K562 (cell line): ENCODE data around the gene NRXN2. TPM values are rescaled to one million over a fixed set of nuclear protein-coding genes. Genes with fewer than 3 reads are reported as not detected.

Experiments used
- ETS1 ChIP-seq: conservative IDR thresholded peaks from 2 replicates; pipeline ENCODE4 v1.6.1; 2011; ENCODE audit warnings: low read depth, mild to moderate bottlenecking, low read length; ENCODE audit not compliant: control insufficient read depth
- HNRNPK ChIP-seq: fragments of 200-400 bp; formaldehyde crosslinking; IDR thresholded peaks from one replicate; pipeline ENCODE4 v1.6.1; 2018; ENCODE audit warnings: mild to moderate bottlenecking, low read depth, low read length; ENCODE audit not compliant: poor library complexity, severe bottlenecking
- NFATC3 ChIP-seq: fragments of 450-650 bp; IDR thresholded peaks from 2 replicates; pipeline ENCODE4 v1.6.1; 2017; ENCODE audit warnings: mild to moderate bottlenecking
- RBBP5 ChIP-seq: fragments of 200-600 bp; sonication (generic); IDR thresholded peaks from 2 replicates; pipeline ENCODE4 v1.6.1; 2012; ENCODE audit warnings: borderline replicate concordance, mild to moderate bottlenecking, low read length, control low read depth, inconsistent platforms; ENCODE audit not compliant: insufficient read depth, poor library complexity, severe bottlenecking
- RREB1 ChIP-seq: fragments of 250-450 bp; sonication (Bioruptor Pico); IDR thresholded peaks from 2 replicates; pipeline ENCODE4 v1.4.0; 2020
- TCF15 ChIP-seq: fragments of 250-450 bp; sonication (Bioruptor Pico); IDR thresholded peaks from 2 replicates; pipeline ENCODE4 v1.8.0; 2022; ENCODE audit warnings: moderate library complexity, mild to moderate bottlenecking, inconsistent platforms
- TSHZ1 ChIP-seq: fragments of 250-450 bp; sonication (Bioruptor Pico); IDR thresholded peaks from 2 replicates; pipeline ENCODE4 v1.4.0; 2020; ENCODE audit warnings: mild to moderate bottlenecking, moderate library complexity
- ZBTB8A ChIP-seq: fragments of 450-650 bp; IDR thresholded peaks from 2 replicates; pipeline ENCODE4 v1.6.1; 2018; ENCODE audit warnings: mild to moderate bottlenecking, moderate library complexity; ENCODE audit not compliant: partially characterized antibody
- ZHX1 ChIP-seq: fragments of 150-350 bp; conservative IDR thresholded peaks from 2 replicates; pipeline ENCODE4 v1.6.1; 2014; ENCODE audit warnings: low read length
- polyA plus RNA-seq, 8 experiments: library from polyadenylated mRNA; depleted of rRNA in 4 of 8; stranded (reverse) in 5 of 8; unstranded in 3 of 8; fragments of >200 nt; fragmentation: Nextera tagmentation in 2 of 8; fragmentation: Illumina TruSeq in 1 of 8; extraction: Ambion mirVana in 2 of 8; extraction: Trizol in 1 of 8; gene quantifications; 2 replicates each; pipeline versions ENCODE4 v1.2.1 to v1.2.3, GENCODE V29; 2011 to 2014; ENCODE audit warnings: inconsistent platforms in 1 of 8, missing spikeins in 1 of 8
- total RNA-seq, 7 experiments: library from RNA; depleted of rRNA in 6 of 7; stranded (reverse); fragments of >200 nt in 6 of 7; fragmentation: Illumina TruSeq in 2 of 7; extraction: Trizol in 2 of 7; gene quantifications; 2 replicates each; pipeline versions ENCODE4 v1.2.1 to v1.2.3, GENCODE V29; 2011 to 2021; ENCODE audit warnings: low replicate concordance in 1 of 7

Gene NRXN2
- total and polyA plus RNA-seq, 9 of the 15 experiments (the other 6 are each of a cell fraction or from before 2014, with no cell fraction given) = 0.07 to 0.47 (median 0.15) TPM; not detected in 4

- TF ChIP-seq ETS1 (no peak), HNRNPK (peak; percentile 16), TSHZ1 (CRISPR knock-in tag) (no peak), TCF15 (CRISPR knock-in tag) (no peak), NFATC3 (no peak), RREB1 (CRISPR knock-in tag) (peak; percentile 100), ZHX1 (no peak), RBBP5 (no peak), ZBTB8A (no peak)
Observed at GRCh38 chr11:64723117-64723906, at the start of gene NRXN2 (continued).
